ENCODE results near the gene WWP2.
A peak's percentile ranks its signal among the peaks of the same experiment; 100 is the strongest.
"Not testable (repeated sequence)": the region's sequence is repeated elsewhere in the genome, so short reads cannot be mapped to it uniquely, and the experiment has no call there.

The WWP2 gene

DNA sequence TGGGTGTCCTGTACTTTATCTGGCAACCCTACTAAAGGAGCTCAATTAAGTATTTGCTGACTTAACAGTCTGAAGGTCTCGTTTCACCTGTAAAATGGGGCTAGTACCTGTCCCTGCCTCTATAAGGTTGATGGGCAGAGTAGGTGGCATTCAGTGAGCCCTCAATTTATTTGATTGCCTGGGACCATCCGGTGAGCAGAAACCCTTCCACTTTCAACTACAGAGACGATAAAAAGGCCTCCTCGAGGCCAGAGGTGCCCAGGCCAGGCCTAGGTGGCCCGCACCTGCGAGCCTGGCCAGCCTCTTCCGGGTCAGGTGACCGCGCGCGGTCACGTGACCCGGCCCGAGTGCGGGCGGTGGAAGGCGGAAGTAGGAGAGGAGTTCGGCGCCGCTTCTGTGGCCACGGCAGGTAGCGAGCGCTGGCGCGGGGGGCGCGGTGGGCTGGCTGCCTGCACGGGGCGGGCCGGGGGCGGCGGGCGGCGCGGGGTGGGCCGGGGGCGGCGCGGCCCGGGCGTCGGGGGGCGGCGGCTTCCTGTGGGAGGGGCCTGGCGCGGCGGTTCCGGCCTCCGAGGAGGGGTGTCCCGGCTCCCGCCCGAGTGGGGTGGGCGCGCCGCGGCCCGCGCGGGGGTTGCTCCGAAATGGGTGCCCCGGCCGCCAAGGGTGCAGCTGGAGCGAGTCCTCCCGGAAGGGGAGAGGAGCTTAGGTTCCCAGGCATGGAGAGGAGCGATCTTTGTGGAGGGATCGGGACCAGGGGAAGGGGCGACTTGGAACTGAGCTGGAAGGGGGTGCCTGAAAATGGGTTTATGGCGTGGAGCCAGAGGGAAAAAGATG is at the start of gene WWP2:
TSS of gene WWP2 (plus strand) at position 350 of the 831 bp plus-strand sequence. CDS start 24,679 bp downstream, outside the sequence.
- peak; percentile 86 for DNase-seq

DNA sequence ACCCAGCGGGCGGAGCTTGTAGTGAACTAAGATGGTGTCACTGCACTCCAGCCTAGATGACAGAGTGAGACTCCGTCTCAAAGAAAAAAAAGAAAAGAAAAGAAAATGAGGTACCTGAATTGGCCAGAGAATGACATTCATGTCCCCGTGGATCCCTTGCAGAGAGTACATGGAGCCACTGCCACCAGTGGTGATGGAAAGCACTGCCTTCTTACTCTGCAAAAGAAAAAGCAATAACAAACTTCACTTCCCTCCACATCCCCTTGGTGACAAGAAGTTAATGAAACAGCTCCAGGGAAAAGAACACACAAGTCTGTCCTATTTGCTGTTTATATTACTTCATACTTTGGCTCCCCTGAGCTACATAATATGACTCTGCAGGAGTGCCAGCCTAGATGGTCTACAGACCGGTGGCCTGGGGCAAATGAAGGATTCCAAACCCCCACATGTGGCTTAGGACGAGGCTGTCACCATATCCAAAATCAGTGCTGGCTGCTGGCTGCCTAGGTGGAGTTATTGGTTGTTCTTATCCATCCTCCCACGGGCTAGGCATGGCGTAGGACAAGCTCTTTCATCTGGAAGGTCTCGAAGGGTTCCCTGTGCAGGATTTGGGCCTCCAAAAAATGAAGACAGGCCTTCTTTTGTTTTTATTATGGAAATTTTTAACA is 49.1 kb upstream of the WWP2 start:
- DNase-seq = no peak

DNA sequence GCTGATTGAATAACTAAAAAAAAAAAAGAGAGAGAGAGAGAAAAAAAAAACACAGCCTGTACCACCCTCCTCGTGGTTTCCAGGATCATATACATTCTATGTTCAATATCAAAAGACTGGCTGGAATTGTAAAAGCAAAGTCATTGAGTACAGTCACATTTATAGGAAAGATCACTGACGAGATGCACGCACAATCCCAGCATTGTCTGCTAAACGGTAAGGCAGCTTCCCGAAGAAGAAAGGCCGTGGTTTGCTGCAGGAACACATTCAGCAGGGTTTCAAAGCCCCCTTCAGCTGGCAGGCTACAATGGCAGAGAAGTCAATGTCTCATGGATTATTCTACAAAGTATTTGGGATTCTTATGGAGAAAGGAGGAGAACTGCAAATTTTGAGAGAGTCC is 45.1 kb upstream of the WWP2 start:
- no peak for DNase-seq

DNA sequence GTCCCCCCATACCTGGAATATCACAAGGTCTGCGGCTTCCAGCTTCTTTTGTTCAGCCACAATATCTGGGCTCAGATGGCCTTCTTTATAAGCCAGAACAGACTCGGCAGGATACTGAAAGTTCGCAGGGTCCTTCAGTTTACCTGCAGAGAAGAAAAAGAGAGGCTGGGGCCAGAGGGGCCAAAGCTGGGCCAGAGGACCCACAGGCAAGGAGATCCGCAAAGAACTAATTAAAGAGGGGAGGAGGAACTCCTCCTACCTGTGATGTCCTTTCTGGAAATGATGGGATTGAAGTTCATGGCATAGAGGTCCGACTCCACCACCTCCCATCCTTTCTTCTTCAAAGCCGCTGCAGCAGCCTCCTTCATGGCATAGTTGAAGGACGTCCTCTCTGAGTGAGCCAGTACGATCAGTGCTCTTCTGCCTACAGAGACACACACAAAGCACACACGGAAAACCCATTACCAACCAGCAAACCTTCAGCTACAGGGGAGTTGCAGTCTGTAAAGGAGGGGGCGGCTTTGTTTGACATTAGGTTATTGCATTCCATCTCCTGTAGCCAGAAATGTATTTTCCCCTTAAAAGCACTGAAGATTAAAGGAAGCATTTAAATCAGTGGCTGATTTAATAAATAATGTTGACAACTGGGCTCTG is 43.9 kb upstream of the WWP2 start:
- DNase-seq = no peak

DNA sequence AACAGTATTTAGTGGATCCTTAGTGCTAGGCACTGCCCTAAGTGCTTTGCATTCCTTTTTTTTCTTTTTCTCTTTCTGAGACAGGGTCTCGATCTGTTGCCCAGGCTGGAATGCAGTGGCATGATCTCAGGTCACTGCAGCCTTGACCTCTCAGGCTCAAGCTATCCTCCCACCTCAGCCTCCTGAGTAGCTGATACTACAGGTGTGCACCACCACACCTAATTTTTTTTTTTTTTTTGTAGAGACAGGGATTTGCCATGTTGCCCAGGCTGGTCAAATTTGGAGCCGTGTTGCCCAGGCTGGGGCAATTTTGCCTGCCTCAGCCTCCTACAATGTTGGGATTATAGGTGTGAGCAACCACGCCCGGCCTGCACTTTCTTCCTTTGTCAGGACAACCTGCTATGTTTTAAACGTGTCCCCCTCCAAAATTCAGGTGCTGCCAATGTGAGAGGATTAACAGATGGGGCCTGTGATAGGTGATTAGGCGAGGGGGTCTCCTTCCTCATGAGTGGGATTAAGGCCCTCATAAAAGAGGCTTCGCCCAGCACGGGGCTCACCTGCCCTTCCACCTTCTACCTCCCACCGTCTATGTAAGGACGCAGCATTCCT is 41.2 kb upstream of the WWP2 start:
- DNase-seq = no peak

DNA sequence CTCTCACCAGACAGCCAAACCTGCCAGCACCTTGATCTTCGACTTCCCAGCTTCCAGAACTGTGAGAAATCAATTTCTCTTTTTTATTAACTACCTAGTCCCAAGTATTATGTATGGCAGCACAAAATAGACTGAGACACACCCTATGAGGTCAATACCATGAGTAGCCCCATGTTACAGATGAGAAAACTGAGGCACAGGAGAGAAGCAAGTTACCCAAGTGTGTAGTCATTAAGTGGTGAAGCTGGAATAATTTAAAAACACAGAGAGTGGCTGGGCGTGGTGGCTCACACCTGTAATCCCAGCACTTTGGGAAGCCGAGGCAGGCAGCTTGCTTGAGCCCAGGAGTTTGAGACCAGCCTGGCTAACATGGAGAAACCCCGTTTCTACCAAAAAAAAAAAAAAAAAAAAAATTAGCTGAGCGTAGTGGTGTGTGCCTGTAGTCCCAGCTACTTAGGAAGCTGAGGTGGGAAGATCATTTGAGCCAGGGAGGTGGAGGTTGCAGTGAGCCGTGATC is 40.6 kb upstream of the WWP2 start:
- no peak for DNase-seq

DNA sequence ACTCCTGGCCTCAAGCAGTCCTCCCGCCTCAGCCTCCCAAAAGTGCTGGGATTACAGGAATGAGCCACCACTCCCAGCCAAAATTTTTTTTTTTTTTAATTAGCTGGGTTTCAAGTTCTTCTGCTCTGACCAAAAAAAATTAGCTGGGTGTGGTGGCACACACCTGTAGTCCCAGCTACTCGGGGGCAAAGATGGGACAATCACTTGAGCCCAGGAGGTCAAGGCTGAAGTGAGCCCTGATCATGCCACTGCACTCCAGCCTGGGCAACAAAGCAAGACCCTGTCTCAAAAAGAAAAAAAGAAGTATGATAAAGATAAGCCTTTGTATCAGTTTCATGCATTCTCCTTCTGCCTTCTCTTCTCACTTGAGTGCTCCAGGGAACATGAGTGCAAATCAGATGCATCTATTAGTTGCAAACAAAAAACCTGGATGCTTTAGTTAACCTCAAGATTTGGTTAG is 37.7 kb upstream of the WWP2 start:
- DNase-seq = no peak

DNA sequence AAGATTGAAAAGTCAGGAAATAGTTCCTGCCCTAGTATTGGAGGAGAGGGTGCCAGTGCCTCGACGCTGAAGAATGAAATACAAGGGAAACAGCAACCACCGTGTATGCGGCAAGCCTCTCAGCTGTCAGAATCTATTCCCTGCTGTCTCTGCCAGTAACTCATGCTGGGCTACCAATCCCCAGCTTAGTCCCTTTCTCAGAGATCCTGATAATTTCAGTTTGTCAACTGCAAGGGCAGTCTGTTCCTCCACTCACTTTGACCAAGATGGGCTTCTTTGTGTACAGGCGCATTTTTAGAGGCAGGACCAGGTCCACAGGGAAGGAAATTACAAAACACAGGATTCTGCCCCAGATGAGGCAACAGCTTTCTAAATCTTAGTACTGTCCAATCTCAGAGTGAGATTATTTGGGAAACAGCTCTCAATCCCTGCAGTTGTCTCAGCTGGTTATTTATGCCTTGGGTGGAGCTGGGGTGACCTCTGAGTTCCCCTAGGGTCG is 37.1 kb upstream of the WWP2 start:
- no peak for DNase-seq

DNA sequence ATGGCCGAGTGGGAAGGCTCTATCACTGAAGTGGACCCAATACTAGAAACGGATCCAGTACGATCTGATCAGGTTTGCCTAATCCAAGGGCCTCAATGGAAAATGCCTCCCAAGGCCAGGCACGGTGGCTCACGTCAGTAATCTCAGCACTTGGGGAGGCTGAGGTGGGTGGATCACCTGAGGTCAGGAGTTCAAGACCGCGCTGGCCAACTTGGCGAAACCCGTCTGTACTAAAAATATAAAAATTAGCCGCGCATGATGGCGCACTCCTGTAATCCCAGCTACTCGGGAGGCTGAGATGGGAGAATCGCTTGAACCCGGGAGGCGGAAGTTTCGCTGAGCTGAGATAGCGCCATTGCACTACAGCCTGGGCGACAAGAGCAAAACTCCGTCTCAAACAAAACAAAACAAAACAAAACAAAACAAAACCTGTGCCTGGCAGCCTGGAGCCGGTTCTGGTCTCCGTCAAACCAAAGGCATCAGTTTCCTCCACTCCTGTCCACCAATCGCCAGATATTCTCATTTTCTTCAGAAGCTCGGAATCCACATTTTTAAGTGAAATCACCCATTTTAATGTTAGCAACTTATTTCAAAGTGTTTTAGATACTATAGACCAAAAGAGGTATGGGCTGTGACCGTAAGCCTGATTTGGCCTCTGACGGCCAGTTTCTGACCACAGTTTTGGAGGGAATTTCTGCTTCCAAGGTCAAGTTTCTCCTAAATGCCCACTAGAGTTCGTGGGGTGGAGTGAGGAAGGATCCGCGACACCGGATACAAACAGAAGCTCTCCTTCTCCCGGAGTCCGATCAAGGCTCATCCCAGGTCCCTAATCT is 36.4 kb upstream of the WWP2 start:
- DNase-seq = no peak

DNA sequence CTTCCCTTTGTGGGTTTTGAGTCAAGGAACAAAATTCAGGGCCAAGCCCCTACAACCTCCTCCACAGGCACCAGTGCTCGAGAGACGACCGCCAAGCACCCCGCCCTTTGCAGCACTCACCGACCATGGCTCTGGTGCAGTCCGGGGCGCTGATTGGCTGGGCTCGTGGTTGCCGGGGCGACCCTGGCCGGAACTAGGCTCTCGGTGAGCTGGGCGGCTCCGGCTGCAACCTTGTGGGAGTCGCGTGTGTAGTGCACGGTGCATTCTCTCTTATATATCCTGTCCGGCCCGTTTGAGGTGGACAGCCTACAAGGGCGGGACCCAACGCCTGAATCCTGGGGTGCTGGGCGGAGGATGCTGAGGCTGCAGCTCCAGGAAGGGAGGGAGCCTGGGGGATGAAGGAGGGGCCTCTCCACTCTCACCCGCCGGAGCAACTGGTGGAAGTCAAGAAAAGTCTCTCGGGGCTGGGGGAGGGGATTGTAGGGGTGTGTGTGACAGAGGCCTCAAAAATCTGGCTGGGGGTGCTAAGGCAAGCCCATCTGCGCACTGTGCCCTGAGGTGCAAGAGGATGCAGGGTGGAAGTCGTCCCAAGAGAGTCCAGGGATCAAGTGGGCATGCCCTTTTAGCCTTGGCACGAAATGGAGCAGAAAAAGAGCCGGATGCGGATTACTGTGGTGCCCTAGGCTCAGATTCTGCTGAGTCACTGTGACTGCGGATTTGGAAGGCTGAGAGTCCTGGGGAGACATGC is 35.6 kb upstream of the WWP2 start, which contains the start of gene NQO1:
TSS of gene NQO1 (minus strand) at position 248 of the 748 bp plus-strand sequence. CDS start at position 127, 121 bp downstream.
- peak; percentile 94 for DNase-seq

DNA sequence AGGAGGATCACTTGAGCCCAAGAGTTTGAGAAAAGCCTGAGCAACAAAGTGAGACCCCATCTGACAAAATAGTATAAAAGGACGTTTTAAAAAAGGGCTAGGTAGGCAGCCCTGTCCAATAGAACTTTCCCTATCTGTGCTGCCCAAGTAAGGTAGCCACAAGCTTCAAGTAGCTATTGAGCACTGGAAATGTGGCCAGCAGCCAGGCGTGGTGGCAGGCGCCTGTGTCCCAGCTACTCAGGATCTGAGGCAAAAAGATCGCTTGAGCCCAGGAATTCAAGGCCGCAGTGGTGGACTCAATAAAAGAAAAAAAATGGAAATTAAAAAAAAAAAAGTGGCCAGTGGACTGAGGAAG is 34.2 kb upstream of the WWP2 start:
- DNase-seq = no peak

DNA sequence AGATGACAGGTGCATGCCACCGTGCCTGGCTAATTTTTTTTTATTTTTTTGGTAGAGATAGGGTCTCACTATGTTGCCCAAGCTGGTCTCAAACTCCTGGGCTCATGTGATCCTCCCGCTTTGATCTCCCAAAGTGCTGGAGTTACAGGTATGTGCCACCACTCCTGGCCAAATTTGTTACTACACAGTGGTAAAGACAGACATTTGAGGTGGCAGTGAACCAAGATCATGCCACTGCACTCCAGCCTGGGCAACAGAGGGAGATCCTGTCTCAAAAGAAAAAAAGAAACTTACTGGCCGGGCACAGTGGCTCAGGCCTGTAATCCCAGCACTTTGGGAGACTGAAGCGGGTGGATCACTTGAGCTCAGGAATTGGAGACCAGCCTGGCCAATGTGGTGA is 33.1 kb upstream of the WWP2 start:
- DNase-seq = not testable (repeated sequence)

DNA sequence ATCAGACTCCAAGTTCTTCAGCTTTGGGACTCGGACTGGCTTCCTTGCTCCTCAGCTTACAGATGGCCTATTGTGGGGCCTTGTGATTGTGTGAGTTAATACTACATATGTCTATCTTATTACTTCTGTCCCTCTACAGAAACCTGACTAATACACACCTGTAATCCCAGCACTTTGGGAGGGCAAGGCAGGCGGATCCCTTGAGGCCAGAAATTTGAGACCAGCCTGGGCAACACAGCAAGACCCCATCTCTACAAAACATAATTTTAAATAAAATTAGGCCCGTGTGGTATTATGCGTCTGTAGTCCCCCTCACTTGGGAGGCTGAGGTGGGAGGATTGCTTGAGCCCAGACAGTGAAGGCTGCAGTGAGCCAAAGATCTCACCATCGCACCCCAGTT is 30.9 kb upstream of the WWP2 start:
- not testable (repeated sequence) for DNase-seq

DNA sequence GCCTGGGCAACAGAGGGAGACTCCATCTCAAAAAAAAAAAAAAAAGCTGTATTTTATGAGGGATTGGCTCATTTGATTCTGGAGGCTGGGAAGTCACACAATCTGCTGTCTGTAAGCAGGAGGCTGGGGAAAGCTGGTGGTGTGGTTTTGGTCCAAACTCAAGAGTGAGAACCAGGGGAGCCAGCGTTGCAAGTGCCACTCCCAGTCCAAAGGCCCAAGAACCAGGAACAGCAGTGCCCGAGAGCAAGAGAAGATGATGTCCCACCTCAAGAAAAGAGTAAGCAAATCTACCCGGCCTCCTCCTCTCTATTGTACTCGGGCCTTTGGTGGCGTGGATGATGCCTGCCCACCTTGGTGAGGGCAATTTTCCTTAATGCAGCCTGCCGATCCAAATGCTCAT is 30.0 kb upstream of the WWP2 start:
- no peak for DNase-seq

DNA sequence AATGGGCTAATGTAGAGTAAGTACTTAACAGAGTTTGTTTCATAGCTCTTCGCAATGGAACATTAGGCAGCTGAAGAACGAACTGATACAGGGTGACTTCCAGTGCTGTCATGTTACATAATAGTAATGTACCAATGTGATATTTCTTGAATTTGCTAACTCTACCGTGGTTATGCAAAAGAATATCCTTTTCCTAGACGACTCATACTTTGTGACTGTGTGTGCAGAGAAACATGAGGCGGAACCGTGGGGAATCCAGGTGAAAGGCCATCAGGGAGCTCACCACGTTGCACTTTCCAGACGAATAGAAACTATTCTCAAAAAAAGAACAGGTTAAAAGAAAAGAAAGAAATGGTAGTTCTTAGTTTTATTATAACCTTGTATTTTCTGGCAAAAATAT is 20.6 kb upstream of the WWP2 start:
- no peak for DNase-seq

DNA sequence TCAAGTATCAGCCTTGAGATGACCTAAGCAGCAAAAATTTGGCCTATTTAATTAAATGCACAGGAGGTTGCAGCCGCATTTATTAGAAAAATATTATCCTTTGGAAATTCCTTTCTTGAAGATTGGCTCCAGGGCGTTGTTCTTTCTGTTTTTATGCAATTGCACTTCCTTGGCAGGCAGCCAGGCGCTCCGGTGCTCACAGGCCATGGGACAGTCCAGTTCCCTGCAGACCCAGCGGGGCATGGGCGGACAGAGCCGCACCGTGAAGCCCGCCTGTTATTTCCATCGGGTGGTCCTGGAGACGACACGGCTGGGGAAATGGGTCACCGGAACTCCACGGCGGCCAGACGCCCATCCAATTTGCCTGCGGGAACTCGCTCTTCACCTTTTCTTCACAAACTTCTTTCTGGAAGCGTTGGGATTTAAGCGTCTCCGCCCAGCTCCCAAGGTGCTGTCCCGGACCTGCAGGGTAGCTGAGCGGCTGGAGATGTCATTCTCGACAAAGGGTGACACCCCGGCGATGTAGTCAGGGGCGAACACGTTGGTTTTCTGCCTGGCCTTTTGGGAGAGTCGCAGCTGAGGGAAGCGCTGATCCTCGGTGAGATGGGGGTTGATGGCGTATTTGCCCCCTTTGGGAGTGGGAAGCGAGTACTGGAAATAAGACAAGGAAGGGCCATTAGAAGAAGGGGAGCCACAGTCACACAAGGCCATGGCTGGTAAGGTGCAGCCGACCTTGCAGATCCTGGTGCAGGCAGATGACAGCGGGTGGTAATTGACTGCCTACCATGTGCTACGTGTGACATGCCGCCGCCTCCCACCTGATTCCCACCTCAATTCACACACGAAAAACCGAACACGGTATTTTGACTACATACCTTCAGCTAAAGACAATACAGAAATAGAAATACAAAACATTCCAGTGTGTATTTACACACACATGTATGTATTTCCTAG is 19.9 kb upstream of the WWP2 start:
- DNase-seq = no peak

DNA sequence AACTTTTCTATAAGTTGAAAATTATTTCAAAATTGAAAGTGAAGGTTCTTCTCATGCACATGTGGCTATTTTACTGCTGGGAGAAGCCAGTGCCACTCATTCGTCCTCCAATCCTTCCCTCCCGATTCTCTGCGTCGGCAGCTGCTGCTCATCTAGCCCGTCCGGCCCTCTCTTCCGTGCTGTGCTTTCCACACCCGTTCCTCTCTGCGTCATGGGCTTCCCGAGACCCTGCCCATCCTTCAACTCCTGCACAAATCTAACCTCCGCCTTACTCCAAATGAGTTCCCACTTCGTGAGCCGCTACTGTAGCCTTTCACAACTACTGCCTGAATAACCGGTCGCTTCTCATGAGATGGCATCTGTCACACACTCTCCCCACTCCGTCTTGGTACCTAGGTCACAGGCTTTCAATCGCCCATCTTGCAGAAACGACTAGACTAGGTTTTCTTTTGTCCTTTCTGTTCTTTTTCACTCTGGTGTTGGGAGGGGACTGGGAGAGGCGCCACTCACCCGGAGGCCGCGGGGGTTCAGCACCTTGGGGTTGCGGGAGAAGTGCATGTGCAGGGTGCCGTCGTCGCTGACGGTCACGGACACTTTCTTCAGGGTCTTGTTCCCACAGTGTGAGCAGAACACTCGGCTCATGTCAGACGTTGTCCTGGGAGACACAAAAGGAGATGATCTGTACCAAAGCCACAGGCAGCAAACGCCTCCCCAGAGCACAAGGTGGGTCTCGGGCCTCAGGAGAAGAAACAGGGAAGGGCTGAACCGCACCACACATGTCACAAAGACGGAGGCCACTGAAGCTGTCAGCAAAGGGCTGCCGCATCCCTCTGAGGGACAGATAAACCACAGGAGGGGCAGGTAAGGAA is 17.5 kb upstream of the WWP2 start:
- no peak for DNase-seq

DNA sequence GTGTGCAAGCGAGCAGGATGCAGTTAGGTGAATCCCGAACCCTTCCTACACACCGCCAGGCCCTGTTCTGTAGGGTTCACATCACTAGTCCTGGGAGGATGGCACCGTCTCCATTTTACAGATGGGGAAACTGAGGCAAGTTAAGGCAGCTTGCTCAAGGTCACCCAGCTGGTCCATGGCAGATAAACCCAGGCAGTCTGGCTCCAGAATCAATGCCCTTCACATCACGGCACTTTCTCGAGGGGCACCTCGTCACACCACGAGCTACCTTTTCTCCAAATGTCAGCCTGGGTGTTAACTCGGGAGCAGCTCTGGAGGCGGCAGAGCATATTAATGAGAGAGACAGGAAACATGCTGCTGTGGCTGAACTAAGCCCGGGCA is 16.9 kb upstream of the WWP2 start:
- no peak for DNase-seq

DNA sequence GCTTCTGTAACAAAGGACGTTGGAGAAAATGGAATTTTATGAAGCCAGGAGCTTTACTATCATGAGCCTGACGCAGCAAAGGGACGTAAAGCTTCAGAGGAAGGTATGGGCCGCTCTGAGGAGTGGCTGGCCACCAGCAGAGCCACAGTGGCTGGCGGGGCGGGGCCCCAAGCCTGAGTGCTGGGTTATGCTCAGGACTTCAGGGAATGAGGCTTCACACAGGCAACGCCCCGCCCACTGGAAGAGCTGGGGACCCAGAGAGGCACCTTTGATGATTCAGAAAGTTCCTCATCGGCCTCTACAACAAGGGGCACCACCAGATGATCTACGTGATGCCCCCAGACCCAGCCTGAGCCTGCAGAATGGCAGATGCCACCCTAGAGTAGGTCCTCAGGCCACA is 16.2 kb upstream of the WWP2 start:
- DNase-seq = no peak
